HG03097 (cell line): ENCODE data around the gene CYP27B1.

Experiments used
- ATAC-seq: cut with Tn5 transposase; IDR thresholded peaks from one replicate; pipeline ENCODE4 v1.9.1; 2021; ENCODE audit not compliant: unreplicated experiment, low FRiP score

Gene CYP27B1

DNA sequence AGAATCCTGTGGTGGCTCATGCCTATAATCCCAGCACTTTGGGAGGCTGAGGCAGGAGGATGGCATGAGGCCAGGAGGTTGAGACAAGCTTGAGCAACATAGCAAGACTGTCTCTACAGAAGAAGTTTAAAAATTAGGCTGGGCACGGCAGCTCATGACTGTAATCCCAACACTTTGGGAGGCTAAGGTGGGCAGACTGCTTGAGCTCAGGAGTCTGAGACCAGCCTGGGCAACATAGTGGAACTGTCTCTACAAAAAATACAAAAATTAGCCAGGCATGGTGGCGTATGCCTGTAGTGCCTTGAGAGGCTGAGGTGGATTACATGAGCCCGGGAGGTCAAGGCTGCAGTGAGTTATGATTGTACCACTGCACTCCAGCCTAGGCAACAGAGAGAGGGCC lies 998 bp upstream of the CYP27B1 start:
- no peak for ATAC-seq

DNA sequence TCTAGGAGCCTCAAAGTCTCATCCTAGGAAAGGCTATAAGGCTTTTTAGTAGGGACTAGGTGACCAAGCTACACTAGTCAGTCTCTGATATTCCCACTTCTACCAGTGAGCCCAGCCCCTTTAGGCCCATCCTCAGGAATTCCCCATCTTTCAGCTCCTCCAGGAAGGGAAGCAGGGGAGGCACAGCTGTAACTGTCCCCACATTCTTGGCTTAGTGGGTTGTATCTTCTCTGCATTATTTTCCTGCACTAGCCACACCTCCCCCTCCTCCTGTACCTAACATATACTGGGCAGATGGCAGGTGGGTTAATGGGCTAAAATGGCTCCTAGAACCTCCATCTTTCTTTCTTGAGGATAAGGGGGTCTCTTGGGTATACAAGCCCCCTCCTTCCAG lies 424 bp upstream of the CYP27B1 start:
- no peak for ATAC-seq

DNA sequence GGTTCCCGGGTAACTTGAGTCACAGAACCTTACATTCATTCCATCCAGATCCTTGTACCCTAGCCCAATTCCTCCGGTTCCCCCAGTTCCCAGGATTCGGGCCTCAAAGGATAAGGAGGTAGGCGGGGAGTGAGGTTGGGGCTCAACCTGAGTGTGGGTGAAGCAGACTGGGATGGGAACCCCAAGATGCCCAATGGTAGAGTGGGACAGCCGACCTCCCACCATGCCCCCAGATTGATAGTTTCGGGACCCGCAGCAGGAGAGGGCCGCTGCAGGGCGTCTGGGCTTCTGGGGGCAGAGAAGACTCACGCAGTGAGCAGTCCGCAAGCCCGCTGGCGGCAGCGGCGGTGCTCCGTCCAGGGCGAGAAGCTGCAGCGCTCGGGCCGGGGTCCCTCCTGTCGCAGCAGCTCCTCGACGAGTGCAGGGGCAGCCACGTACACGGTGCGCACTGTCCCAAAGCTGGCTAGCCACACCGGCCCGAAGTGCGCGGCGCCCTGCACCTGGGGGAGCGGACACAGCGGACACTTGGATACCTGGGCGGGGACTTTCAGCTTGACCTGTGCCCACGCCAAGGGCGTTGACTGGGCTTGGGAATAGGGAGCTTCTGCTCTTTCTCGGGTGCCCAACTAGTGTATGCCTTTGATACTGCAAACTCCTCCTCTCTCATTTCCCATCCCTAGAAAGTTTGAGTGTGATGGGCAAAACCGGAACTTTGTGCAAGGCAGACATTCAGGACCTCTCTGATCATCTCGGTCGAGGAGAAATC lies 997 bp downstream of the CYP27B1 start:
- ATAC-seq: no peak

DNA sequence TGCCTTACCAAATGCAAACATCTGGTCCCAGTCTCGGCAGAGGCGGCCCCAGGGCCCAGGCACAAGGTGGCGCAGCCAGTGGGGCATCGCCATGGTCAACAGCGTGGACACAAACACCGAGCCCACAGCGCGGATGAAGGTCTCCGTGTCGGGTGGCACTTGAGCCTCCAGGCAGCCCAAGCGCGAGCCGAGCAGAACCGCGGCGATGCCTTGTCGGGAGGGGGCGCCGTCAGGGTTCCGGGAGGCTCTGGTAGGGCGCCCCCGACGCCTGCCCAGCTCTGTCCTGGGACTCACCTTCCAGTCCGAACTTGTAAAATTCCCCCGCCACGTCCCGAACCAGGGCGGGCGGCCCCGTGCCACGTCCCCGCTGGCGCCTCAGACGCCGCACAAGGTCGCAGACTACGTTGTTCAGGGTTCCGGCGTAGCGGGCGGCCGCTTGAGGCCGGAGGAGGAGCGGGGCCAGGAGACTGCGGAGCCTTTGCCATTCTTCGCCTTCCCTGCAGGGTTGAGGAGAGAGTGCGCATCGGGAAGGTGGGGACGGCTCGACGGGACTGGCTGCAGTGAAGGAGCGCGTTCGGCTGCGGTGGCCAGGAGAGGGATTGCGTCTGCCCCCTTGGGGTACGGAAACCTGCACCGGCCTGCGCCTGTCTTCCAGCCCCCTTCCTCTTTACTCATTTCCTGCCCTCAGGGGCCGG lies 1.7 kb downstream of the CYP27B1 start:
- no peak for ATAC-seq

DNA sequence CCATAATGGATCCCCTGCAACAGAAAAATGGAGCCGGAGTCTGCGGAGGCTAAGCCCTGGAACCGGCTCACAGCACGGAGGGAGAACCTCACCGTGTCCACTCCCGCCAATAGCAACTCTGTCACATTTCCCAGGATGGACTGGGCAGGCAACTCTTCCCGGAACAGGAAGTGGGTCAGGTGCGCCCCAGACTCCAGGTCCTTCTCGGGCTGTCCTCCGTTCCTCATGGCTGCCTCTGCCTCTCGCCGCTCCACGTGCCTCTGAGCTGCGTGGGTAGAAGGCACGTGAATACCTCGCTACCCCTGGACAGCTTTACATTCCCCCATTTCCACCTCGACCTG lies 2.2 kb downstream of the CYP27B1 start:
- no peak for ATAC-seq

DNA sequence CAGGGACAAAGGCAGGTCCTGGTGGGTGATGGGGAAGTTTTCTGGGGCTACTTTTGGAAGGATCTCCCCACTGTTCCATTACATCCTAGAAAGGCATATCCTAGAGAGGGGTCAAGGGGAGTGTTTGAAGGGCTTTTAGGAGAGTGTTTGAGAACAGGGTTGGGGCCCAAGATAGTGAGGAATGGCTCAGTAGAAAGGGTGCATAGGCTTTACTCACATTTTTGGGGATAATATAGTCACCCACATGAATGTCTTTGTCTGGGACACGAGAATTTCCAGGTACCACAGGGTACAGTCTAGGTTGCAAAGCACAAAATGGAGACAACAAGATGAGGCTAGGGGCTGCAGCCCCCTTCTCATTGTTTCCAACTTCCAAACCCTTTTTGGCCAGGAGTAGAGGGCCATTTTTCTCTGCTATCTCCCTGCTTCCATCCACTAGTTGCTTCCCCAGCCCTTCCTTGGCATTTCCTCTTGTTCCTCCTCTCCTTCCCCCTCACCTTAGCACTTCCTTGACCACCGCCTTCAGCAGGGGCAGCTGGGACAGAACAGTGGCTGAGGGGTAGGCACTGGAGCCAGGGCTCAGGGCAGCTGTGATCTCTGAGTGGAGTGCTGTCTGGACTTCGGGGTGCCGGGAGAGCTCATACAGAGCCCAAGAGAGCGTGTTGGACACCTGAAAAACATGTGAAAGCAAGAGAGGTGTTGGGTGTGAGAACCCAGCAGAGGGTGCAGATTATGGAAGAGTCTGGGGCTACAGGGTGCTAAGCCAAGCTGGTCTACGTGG lies 2.8 kb downstream of the CYP27B1 start:
- no peak for ATAC-seq

DNA sequence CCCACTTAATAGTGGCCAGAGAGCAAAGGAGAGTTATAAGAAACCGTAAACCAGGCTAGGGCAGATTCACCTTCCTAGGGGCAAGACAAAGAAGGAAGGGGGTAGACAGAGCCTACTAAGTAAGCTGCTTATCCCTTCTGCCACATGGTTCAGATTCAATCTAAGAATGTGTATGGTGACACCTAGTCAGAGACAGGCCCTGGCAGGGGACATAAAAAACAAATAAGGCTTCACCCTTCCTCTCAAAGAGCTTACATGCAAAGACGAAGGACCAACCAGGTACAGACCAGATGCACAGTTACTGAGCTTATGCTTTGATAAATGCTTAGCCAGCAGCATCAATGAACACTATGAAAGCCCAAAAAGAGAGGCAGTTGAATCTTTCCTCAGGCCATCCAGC lies 4.4 kb downstream of the CYP27B1 start:
- no peak for ATAC-seq

DNA sequence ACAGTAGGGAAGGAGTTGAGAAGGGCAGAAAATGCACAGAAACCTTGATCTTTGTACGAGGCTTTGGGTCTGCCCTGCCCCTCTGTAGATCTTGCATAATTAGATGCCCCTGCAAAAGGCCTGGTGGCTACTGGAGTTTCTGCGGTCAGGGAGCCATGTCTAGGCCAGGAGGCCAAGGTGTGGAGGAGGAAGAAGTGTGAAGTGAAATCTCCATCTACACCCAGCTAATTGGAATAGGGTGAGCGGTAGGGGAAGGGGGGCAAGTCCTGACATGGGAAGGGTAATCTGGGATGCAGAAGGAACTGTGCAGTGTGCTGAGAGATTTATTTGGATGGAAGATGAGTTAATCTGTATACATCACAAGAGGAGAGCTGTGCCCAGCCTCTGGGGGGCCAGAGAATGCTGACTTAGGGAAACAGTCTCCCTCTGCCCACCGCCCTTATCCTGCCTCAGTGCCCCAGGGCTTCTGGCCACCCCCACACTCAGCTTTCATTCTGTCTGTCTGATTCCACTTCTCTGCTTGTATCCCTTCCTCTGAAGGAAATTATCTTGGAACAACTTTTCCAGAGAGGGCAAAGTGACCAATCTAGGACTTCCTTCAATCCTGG lies 5.4 kb downstream of the CYP27B1 start:
- ATAC-seq: no peak

DNA sequence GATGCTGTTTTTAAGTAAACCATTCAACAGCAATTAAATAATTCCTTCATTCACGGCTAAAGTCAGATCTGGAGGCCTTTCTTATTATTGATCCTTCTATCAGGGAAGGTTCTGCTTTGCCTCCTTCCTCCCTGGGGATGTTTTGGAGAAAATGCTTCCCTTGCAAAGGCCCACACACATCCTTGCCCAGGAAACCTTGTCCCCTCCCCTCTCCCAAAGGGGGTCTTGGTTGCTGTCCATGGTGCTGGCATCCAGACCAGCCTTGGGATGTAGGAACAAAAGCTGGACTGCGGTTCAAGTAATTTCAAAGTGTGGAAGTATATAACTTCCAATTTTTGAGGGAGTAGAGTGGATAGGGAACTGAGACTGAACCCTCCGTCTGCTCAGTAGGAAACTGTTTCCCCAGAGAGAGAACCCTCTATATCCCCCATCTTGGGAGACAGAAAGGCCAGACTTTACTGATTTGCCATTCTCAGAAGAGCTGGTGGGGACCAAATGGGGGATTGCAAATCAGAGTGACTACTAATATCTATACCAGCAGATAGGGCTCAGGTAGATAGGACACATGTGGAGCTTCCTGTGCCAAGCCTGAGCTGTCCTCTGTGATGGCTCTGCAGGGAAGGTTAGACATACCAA lies 6.4 kb downstream of the CYP27B1 start:
- ATAC-seq: no peak

DNA sequence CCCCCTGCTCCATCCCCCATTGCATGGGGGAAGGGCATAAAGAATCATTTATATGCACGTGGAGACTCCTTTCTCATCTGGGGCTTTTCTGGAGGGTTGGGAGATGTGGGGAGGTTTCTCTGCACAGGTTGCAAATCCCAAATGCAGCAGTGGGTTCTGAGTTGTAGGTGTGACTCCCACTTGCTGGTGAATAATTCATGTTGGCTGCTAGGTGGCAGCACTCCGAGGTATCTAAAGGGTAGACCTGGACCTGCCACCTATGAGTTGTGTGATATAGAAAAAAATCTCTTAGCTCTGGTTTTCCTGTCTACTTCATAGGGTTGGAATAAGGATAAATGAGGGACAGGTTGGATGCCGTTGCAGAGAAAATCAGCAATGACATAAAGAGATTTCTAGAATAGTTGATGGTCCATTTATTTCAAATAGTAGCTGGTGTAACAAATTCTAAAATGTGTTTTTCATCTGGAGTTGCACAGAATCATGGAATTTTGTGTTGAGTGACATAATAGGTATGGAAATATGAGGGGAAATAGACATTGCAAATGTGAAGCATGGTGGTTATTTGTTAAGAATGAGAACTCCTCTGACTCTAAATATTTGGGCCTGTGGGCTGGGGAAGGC lies 7.4 kb downstream of the CYP27B1 start:
- no peak for ATAC-seq

DNA sequence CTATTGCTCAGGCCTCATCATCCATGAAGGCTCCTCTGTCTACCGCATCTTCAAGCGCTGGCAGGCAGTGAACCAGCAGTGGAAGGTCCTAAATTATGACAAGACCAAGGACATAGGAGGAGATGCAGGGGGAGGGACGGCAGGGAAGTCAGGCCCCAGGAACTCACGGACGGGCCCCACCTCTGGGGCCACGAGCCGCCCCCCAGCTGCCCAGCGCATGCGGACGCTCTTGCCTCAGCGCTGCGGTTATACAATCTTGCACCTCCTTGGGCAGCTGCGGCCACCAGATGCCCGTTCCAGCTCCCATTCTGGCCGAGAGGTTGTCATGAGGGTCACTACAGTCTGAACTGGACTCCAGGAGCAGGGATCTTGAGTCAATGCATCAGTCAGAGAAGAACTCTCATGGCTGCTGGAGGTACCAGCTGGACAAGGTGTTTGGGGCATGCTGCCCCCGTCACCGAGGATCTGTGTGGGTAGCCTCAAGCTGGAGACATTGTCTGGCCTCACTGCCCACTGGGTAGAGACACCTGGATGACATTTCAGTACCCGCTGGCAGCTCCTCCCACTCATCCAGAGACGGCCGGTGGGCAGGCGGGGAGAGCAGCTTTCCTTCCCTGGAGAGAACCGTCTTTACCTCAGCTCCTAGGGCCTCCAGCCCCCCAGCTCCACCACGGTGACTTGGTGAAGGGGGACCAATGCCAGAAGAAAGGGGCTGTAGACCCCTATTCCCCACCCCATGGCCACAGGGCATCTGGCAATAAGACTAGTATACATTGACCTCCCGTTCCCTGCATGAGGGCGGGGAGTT lies 8.1 kb downstream of the CYP27B1 start:
- ATAC-seq: no peak

DNA sequence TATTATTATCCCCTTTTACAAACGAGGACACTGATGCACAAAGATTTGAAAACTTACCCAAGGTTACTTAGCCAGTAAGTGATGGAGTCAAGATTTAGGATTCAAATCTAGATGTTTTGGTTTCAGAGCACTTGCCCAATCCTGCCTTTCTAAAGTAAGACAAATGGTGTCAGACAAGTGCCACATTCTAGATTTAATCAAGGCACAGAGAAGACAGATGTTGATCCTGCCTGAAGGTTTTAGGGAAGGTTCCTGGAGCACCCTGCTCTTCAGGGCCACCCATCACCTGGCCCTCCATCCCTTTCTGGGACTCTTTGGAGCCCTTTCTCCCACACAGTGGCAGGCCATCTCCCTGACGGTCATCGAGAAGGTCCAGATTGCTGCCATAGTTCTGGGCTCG lies 9.1 kb downstream of the CYP27B1 start:
- no peak for ATAC-seq

DNA sequence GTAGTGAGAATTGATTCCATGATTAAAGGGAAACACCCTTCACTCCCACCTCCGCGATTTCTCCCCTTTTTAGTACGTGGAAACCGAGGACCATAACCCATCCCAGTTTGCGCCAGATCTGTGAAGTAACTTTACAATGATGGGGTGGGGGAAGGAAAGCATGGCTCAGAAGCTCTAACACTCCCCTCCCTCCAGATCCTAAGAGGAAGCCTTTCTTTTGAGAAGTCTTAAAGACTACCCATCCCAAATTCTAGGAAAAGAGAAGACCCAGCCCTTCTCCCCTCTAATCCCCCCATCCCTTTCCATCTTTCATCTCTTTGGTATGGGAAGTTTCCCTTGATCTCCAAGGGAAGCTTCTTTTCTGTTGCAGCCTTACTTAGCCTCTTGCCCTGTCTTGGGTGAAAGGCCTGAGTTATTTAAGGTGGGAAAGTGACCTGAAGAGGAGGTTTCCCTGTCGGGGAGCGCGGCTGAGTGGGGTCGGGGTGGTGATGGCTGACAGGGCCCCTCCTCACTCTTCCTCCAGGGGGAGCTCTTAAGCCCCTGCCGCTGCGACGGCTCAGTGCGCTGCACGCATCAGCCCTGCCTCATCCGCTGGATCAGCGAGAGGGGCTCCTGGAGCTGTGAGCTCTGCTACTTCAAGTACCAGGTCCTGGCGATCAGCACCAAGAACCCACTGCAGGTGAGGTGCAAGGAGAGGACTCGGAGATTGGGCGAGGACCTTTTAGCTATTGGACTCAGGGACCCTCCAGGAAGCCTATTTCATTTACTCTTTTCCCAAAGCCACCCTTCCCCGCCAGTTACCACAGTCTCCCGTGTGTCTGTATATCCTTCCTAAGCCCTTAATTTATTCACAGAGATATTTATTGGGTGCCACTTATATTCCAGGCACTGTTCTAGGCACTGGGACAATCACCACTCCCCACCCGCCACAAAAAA lies 10.2 kb downstream of the CYP27B1 start:
- ATAC-seq: no peak

DNA sequence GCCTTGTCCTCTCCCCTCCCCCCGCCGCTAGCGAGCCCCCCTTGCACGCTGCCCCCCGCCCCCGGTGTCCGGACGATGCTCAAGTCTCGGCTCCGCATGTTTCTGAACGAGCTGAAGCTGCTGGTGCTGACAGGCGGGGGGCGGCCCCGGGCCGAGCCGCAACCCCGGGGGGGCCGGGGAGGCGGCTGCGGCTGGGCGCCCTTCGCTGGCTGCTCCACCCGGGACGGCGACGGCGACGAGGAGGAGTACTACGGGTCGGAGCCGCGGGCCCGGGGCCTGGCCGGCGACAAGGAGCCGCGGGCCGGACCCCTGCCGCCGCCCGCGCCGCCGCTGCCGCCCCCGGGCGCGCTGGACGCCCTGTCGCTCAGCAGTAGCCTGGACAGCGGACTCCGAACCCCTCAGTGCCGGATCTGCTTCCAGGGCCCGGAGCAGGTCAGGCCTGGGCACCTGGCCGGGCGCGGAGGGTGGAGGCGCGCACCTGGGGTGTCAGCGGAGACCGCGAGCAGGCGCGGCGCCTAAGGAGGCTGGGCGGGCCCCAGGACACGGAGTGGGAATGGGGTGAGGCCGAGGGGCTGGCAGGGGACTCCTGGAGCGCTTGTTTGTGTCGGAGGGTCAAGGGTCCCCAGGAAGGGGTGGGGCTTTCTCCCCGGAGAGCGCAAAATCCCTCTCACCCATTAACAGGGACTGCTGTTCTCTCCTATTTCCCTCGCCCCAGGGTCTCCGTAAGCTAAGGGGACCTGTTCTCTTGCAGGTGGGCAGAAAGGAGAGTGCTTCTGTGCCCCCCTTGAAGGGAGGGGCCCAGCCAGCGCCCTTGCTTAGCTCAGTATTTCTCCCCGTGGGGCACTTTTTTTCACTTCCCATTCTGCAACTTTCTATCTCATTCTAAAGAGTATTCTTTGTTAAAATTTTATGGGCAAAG lies 11.2 kb downstream of the CYP27B1 start:
- no peak for ATAC-seq

DNA sequence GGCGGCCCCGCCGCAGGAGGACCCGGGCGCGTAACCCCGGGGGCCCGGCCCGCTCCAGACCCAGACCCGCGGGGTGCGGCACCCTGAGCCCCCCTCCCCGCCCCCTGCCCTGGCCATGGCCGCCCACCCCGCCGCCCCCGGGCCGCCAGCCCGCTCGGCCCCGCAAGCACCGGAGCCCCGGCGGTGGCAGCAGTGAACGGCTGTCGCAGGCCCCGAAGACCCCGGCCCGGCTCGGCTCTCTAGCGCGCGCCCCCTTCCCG lies 11.8 kb downstream of the CYP27B1 start:
- no peak for ATAC-seq

DNA sequence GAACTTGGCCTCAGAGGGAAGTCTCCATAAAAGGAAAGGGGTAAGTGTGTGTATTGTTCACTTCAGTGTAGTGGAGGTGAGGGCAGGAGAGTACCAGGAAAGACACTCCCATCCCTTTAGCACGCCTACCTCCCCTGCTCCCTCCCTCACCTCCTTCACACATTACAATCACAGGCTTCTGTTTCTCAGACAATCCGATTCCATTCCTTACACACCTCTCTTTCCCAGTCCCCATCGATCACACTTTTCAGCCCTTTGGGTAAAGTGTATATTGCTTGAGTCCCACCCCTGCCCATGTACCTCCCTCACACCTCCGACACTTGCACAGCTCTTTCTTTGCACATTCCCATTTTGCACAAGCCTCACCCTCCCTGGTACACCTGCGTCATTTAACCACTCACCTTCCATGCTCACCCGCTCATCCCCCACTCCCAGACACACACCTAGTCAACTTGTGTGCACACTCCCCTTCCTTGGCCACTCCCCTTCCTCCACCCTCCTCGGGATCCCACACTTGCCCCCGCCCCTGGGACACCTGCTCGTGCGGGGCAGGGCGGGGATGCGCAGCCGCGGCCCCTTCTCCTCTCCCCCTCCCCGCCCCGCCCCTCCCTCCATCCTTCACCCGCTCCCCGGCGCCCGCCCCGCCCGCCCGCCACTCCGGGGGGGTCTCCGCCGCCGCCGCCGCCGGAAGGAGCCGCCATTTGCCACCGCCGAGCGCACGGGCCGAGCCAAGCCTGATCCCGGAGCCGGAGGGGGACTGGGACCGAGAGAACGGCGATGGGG lies 12.3 kb downstream of the CYP27B1 start, which contains the start of gene MARCHF9:
Gene MARCHF9, plus strand, starts transcription at position 693 of the 783 bp plus-strand sequence. CDS start 426 bp downstream, outside the sequence.
- ATAC-seq: peak; percentile 23
